ENCODE measurements around the gene UGT1A5.

GRCh38 chr2:233702238-233702637, 10.5 kb upstream of the UGT1A5 start:
- TF ChIP-seq CTCF (IDR thresholded peaks at IDR 0.05) = no peak
- no peak for TF ChIP-seq POLR2A (IDR thresholded peaks at IDR 0.05)
